NCI-H2227 treated with DMSO at 0.1 percent for 48 hours (cell line): ENCODE results near the gene PSMC1.

Source experiments
- DNase-seq: peaks from one replicate; lab custom pipeline; 2025; lab: John Stamatoyannopoulos, UW

PSMC1 gene

DNA sequence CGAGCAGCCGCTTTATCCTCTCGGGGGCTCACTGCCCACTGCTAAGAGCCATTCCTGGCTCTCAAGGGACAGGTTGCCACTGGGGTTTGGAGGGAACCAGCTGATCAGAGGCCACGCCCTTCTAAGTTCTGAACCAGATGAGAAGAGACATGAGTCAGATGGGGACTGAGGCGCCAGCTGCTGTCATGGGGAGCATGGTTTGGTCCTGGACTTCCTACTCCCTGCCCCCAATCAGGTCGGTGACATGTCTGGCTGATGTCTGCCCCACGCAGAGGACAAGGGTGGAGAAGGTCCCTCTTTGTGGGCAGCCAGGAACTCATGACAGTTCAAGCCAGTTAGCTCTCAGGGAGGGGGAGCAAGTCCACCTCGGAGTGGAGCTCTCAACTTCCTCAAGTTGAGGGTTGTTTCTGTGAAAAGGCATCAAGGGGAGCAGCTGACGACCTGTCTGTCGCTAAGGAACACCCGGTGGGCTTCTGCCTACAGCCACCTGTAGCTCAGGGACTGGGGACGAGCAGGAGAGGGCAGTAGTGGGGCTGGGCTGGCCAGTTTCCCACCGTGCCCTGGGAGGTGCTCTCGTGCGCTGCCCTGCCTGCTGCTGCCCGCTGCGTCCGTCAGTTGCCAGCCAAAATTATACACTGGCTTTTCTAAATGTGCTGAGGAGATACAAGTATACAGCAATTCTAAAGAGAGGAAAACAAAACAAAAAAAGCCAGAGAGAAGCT lies 20.5 kb downstream of the PSMC1 start:
- no peak for DNase-seq

DNA sequence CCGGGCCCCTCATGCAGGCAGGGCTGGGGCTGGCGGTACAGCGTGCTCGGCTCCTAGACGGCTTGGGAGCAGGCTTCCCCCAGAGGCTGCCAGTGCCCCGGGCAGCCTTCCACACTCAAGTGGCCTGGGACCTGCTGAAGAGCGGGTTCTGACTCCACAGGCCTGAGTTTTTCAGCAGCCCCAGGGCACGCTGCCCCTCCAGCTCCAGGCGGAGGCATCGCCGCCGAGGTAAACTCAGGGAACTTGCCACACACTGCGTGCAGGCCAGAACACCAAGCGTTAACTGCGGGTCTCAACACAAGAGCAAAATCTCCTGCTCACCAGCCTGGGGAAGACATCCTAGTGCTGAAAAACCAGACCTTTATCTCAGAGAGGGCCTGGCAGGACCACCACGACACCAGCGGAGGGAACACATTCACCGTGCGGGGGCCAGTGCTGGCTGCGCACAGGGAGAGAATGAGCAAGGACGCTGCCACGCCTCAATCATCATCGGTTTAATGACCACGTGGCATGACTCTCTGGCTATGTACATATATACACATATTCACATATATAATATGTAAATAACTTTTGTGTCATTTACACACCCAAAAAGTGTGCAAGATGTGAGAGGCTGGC lies 21.3 kb downstream of the PSMC1 start:
- DNase-seq, result no peak

DNA sequence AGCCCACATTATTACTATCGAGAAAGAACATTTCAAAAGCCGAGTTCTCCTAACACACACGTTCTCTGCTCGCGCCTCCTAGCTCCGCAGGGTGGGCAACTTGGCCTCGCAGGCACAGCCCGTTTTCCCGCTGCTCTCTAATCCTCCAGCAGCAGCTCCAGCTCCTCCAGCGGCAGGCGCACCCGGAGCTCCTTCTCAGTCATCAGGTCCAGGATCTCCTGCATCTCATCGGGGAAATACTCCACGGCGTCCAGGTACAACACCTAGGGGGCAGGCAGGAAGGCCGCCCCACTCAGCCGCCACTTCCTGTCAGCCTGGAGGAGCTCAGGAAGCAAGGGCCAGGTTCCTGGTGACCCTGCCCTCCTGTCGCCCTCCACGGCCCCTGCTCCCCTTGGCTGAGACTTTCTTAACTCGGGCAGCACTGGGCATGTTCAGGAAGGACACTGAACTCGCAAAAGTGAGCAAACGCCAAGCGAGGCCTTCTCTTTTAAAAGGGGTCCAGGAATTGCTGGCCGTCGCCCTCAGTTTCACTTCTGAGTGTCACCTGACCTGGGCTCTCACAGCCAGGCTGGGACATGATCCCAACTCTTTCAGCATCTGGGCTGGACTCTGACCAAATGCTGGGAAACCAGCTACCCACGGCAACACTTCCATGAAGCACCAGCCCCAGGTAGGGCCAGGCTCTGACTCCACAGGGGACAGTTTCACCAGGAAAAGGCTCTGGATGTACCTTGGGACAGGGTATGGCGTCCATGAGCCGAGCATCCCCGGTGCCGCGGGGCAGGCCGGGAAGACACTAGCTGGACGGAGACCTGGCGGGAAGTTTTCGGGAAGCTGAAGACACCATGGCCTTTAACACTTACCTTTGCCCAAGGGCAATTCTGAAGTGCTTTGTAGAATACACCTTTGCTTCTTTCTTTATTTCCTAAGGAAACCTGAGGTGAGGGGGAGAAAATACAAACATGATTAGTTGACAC lies 22.1 kb downstream of the PSMC1 start:
- DNase-seq, result no peak

DNA sequence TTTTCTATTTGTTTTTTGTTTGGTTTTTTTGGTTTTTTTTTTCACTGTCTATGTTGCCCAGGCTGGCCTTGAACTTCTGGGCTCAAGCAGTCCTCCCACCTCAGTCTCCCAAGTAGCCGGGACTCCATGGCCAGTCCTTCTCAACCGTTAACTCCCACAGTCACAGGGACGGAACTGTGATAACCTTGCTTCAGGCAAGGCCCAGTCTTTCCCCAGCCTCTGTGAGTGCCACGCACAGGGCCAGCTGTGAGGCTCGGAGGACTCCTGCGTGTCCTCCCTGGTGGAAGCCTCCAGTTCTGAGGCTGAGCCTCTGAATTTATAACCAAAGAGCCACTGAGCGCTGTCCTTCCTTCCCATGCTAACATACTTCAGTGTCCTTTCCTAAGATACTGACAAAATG lies 23.7 kb downstream of the PSMC1 start:
- DNase-seq, result no peak

- no peak for DNase-seq
Measured at GRCh38 chr14:90281261-90281660, 24.9 kb downstream of the PSMC1 start.

DNA sequence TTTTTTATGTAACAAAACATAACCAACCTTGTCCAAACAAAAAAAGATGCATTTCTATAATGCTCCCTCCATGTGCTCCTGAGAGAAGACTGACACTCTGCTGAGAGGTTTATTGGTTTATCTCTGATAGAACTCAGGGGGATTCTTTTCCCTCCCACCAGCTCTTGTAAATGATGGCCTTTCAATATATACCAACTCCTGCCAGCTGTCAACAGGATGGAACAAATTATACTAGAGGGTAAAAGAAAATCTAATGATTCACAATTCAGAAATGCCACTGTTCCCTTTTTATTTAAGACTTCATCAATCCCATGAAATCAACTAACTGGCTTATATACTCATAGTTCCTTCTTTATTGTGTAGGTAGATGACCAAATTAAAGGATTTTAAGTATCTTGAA lies 25.4 kb downstream of the PSMC1 start:
- no peak for DNase-seq

- no peak for DNase-seq
Measured at GRCh38 chr14:90287791-90288190, 31.4 kb downstream of the PSMC1 start.

DNA sequence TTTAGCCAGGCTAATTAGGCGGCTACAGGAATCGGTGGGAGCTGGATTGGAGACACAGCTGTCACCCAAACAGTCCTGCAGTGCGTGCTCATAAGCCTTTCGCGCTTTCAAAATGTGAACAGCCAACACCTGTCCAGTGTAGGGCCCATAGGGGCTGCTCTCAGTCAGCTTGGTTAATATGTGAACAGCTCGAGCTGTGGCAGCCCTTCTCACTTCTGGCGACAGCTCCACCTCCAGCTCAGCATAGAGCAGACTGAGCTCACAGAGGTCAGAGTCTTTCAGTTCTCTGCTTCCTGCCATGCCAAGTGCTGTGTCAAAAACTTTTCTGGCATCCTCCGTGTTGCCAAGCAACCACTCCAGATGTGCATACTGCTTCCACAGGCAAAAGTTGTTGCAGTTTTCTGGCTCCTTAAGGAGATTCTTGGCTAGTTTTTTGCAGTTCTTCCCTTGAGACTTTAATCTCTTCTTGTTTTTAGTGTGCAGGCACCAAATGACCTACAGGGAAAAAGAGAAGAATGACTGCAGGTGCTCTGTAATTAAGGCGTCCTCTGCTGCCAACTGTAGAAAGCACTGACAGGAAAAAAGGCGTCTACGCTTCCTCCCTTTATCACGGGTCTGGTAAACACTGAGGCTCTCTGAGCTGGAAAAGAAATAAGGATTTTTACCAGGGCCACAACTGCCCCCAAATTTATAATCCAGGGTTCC lies 32.5 kb downstream of the PSMC1 start:
- peak; percentile 84 for DNase-seq

GRCh38 chr14:90290337-90291011 lies 34.1 kb downstream of the PSMC1 start:
- DNase-seq, result no peak

DNA sequence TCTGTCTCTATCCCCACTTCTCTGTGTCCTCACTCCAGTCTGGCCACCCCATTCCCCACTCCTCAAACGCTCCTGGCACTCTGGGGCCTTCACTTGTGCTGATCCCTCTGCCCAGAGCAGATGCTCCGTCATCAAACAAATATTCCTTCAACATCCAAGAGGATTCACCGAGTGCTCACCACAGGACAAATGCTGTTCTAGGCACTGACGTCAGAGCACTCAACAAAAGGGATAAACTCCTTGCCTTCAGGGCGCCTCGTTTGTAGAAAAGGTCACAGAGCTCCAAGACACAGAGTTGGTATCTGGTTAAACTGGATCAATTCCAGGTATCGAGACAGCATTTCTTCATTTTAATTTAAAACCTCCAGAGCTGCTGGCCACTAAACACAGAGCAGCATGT lies 35.3 kb downstream of the PSMC1 start:
- no peak for DNase-seq

GRCh38 chr14:90293766-90294730 lies 37.7 kb downstream of the PSMC1 start:
- DNase-seq, result no peak

DNA sequence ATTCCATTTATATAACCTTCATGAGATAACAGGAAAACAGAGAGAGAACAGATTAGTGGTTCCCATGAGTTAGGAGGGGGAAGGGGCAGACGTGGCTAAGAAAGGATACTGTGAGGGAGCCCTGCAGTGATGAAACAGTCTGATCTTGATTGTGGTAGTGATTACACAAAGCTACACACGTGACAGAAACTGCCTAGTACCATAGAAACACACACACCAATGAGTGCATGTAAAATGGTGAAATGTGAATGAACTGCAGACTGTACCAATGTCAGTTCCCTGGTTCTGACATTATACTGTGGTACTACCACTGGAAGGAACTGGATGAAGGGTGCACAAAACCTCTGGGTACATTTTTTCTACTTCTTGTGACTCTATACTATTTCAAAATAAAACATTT lies 38.5 kb downstream of the PSMC1 start:
- no peak for DNase-seq

GRCh38 chr14:90295870-90296516 lies 39.6 kb downstream of the PSMC1 start:
- no peak for DNase-seq

DNA sequence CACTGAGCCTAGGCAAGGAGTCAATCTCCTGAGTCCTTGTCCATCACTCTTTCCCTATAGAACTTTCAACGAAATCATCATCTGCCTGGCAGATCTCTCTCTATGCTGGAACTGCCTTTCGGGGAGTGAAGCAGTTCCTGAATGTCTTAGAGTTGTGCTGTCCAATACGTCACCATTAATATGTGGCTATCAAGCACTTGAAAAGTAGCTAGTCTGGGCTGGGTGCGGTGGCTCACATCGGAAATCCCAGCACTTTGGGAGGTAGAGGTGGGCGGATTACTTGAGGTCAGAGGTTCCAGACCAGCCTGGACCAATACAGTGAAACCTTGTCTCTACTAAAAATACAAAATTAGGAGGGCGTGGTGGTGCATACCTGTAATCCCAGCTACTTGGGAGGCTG lies 40.3 kb downstream of the PSMC1 start:
- no peak for DNase-seq

DNA sequence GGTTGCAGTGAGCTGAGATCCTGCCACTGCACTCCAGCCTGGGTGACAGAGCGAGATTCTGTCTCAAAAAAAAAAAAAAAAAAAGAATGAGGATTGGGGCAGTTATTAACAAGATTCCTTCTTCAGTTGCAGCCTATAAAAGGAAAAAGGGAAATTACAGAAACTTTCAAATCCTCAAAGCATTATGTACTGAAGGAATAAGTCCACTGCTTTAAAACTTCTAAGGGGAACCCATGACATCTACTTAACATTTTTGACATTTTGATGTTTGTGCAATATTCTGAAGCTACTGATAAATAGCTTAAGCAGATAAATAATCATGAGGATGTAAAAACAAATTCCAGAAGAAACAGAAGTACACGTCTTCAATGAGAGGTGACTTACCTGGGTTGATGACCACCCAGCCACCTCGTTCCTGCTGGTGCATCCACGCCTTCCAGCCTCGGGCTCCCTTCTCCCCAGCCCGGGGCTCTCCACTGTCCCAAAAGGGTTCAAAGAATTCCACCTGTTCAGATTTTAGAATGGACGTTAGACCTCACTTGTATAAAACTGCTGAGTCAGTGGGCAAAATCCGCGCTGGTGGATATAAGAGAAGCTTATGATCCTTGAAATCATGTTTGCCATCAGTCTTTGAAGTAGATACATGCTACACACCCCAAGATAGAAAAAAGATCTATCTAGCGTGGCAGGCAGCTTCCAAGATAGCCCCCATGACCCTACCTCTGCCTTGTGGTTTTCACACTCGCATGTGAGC lies 41.7 kb downstream of the PSMC1 start:
- no peak for DNase-seq

DNA sequence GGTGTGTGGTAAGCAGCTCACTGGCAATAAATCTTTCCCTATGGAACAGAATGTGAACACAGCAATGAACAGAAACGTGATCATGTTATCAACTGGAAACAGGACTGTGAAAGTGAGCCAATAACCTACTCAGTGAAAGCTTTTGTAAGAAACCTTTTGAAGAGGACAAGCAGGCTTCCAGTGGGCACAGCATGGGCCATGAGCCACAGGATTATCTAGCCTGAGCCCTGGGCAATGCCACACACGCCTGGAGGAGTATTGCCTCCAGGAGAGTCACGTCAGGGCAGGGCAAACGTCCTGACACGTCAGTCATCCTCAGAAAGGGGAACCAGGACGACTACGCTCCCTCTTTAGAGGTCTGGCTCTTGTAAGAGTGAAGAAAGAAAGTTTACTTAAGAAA lies 43.1 kb downstream of the PSMC1 start:
- DNase-seq, result no peak

- DNase-seq, result no peak
Measured at GRCh38 chr14:90300611-90301047, 44.3 kb downstream of the PSMC1 start.

DNA sequence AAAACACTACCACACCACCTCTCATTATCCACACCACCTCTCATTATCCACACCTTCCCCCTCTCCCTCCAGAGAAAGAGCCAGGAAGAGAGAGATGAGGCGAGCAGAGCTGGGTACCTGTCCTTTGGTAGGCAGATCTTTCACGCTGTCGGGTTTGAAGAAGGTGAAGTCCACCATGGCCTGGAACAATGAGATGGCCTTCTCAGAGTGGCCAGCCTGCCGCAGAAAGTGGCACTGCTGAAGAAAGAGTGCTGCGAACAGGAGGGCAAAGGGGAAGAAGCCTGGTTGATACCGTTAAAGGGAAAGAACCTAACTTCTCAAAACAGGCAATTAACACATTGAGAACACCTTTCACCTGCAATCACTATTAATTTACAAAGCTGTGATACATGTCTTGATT lies 44.8 kb downstream of the PSMC1 start:
- DNase-seq, result no peak

- peak; percentile 76 for DNase-seq
Measured at GRCh38 chr14:90301668-90302090, 45.3 kb downstream of the PSMC1 start.
